ENCODE data around the gene NSMCE1.
"Not testable (repeated sequence)": the region's sequence is repeated elsewhere in the genome, so short reads cannot be mapped to it uniquely, and the experiment has no call there.

The NSMCE1 gene

GRCh38 chr16:27275394-27275793 lies 6.8 kb upstream of the NSMCE1 start:
- no peaks in the 10 kb centered on the region; the same call in 1 of the 2 replicates for H3F3A ChIP-seq (ENCODE audit: insufficient read depth, low read length)
- no peaks in the 10 kb centered on the region for H3K9me2 ChIP-seq (replicated peaks; ENCODE audit: insufficient read depth, low read length)
- no peak overlapping the region for H3K27ac ChIP-seq (ENCODE audit: low read length)
- no peak overlapping the region for H3K4me3 ChIP-seq (ENCODE audit: low read length)
- H3K4me2 ChIP-seq (ENCODE audit: low read depth, low read length), result no peak overlapping the region
- DNase-seq, result no peak
- H3K36me3 ChIP-seq (replicated peaks; ENCODE audit: insufficient read depth, low read length), result no peaks in the 10 kb centered on the region
- H3K27me3 ChIP-seq (replicated peaks; ENCODE audit: insufficient read depth, low read length), result no peaks in the 10 kb centered on the region
- no peak overlapping the region for H3K9ac ChIP-seq (ENCODE audit: low read length)
- TF ChIP-seq CTCF (IDR thresholded peaks at IDR 0.05; ENCODE audit: low read length) (no peak), EZH2phosphoT487 (IDR thresholded peaks at IDR 0.05; ENCODE audit: low read length) (no peak)
- H2AFZ ChIP-seq (ENCODE audit: low read length), result no peak overlapping the region
- no peaks in the 10 kb centered on the region for H3K4me1 ChIP-seq (ENCODE audit: low read length)
- H4K20me1 ChIP-seq (ENCODE audit: insufficient read depth, low read length), result no peaks in the 10 kb centered on the region
- no peaks in the 10 kb centered on the region for H3K79me2 ChIP-seq (ENCODE audit: low read length)
- no peaks in the 10 kb centered on the region for H3K9me3 ChIP-seq (replicated peaks; ENCODE audit: insufficient read depth, low read length)

- H3K9ac ChIP-seq (ENCODE audit: low read length); H3K9me3 ChIP-seq (replicated peaks; ENCODE audit: insufficient read depth, low read length); H3K9me2 ChIP-seq (replicated peaks; ENCODE audit: insufficient read depth, low read length); DNase-seq; H3K36me3 ChIP-seq (replicated peaks; ENCODE audit: insufficient read depth, low read length); H3K4me2 ChIP-seq (ENCODE audit: low read depth, low read length); H3K27me3 ChIP-seq (replicated peaks; ENCODE audit: insufficient read depth, low read length); H3F3A ChIP-seq (ENCODE audit: insufficient read depth, low read length); H2AFZ ChIP-seq (ENCODE audit: low read length); H3K4me1 ChIP-seq (ENCODE audit: low read length); H3K79me2 ChIP-seq (ENCODE audit: low read length); H3K4me3 ChIP-seq (ENCODE audit: low read length); H3K27ac ChIP-seq (ENCODE audit: low read length); H4K20me1 ChIP-seq (ENCODE audit: insufficient read depth, low read length): not testable (repeated sequence)
Measured at GRCh38 chr16:27274424-27274874, 5.9 kb upstream of the NSMCE1 start.

GRCh38 chr16:27273670-27274423 lies 5.3 kb upstream of the NSMCE1 start:
- Histone ChIP-seq H3K27me3 (replicated peaks; ENCODE audit: insufficient read depth, low read length) (no peaks in the 10 kb centered on the region), H3K4me3 (ENCODE audit: low read length) (no peak overlapping the region), H3K9me3 (replicated peaks; ENCODE audit: insufficient read depth, low read length) (no peaks in the 10 kb centered on the region), H3K79me2 (ENCODE audit: low read length) (no peaks in the 10 kb centered on the region), H3K36me3 (replicated peaks; ENCODE audit: insufficient read depth, low read length) (no peaks in the 10 kb centered on the region), H3K4me1 (ENCODE audit: low read length) (no peaks in the 10 kb centered on the region), H2AFZ (ENCODE audit: low read length) (no peak overlapping the region), H3K9me2 (replicated peaks; ENCODE audit: insufficient read depth, low read length) (no peaks in the 10 kb centered on the region), H3K4me2 (ENCODE audit: low read depth, low read length) (no peak overlapping the region), H4K20me1 (ENCODE audit: insufficient read depth, low read length) (no peaks in the 10 kb centered on the region), H3F3A (ENCODE audit: insufficient read depth, low read length) (no peaks in the 10 kb centered on the region; the same call in 1 of the 2 replicates), H3K9ac (ENCODE audit: low read length) (no peak overlapping the region), H3K27ac (ENCODE audit: low read length) (no peak overlapping the region)
- no peak for DNase-seq
- no peak for TF ChIP-seq EZH2phosphoT487 (IDR thresholded peaks at IDR 0.05; ENCODE audit: low read length)
- no peak for TF ChIP-seq EZH2 (optimal IDR thresholded peaks at IDR 0.05; ENCODE audit: low read depth, low read length)
- no peak for TF ChIP-seq CTCF (IDR thresholded peaks at IDR 0.05; ENCODE audit: low read length)

GRCh38 chr16:27273330-27273669 lies 4.7 kb upstream of the NSMCE1 start:
- no peak for TF ChIP-seq CTCF (IDR thresholded peaks at IDR 0.05; ENCODE audit: low read length)
- TF ChIP-seq EZH2phosphoT487 (IDR thresholded peaks at IDR 0.05; ENCODE audit: low read length), result no peak
- no peak for TF ChIP-seq EZH2 (optimal IDR thresholded peaks at IDR 0.05; ENCODE audit: low read depth, low read length)
- Histone ChIP-seq H3K9me2 (replicated peaks; ENCODE audit: insufficient read depth, low read length) (no peaks in the 10 kb centered on the region), H2AFZ (ENCODE audit: low read length) (no peak overlapping the region), H3K4me2 (ENCODE audit: low read depth, low read length) (no peak overlapping the region), H4K20me1 (ENCODE audit: insufficient read depth, low read length) (no peaks in the 10 kb centered on the region), H3K4me3 (ENCODE audit: low read length) (no peak overlapping the region), H3F3A (ENCODE audit: insufficient read depth, low read length) (no peaks in the 10 kb centered on the region; the same call in 1 of the 2 replicates), H3K27me3 (replicated peaks; ENCODE audit: insufficient read depth, low read length) (no peaks in the 10 kb centered on the region), H3K79me2 (ENCODE audit: low read length) (no peaks in the 10 kb centered on the region), H3K4me1 (ENCODE audit: low read length) (no peaks in the 10 kb centered on the region), H3K27ac (ENCODE audit: low read length) (no peak overlapping the region), H3K36me3 (replicated peaks; ENCODE audit: insufficient read depth, low read length) (no peaks in the 10 kb centered on the region), H3K9ac (ENCODE audit: low read length) (no peak overlapping the region), H3K9me3 (replicated peaks; ENCODE audit: insufficient read depth, low read length) (no peaks in the 10 kb centered on the region)
- DNase-seq, result no peak

GRCh38 chr16:27272697-27273096 lies 4.1 kb upstream of the NSMCE1 start:
- not testable (repeated sequence) for H3K27me3 ChIP-seq (replicated peaks; ENCODE audit: insufficient read depth, low read length); H3F3A ChIP-seq (ENCODE audit: insufficient read depth, low read length); H3K36me3 ChIP-seq (replicated peaks; ENCODE audit: insufficient read depth, low read length); H2AFZ ChIP-seq (ENCODE audit: low read length); H3K9ac ChIP-seq (ENCODE audit: low read length); H3K4me1 ChIP-seq (ENCODE audit: low read length); H3K4me3 ChIP-seq (ENCODE audit: low read length); H3K9me3 ChIP-seq (replicated peaks; ENCODE audit: insufficient read depth, low read length); H3K79me2 ChIP-seq (ENCODE audit: low read length); DNase-seq; H4K20me1 ChIP-seq (ENCODE audit: insufficient read depth, low read length); H3K9me2 ChIP-seq (replicated peaks; ENCODE audit: insufficient read depth, low read length); H3K4me2 ChIP-seq (ENCODE audit: low read depth, low read length); H3K27ac ChIP-seq (ENCODE audit: low read length)
